Measurements from ENCODE around the gene MEGF8. TPM values are rescaled to one million over a fixed set of nuclear protein-coding genes. Genes with fewer than 3 reads are reported as not detected.

The MEGF8 gene
- total and polyA plus RNA-seq, 2 of the 13 experiments (the other 11 are each of a cell fraction or from before 2014, with no cell fraction given): 4.0 to 8.8 TPM

DNA sequence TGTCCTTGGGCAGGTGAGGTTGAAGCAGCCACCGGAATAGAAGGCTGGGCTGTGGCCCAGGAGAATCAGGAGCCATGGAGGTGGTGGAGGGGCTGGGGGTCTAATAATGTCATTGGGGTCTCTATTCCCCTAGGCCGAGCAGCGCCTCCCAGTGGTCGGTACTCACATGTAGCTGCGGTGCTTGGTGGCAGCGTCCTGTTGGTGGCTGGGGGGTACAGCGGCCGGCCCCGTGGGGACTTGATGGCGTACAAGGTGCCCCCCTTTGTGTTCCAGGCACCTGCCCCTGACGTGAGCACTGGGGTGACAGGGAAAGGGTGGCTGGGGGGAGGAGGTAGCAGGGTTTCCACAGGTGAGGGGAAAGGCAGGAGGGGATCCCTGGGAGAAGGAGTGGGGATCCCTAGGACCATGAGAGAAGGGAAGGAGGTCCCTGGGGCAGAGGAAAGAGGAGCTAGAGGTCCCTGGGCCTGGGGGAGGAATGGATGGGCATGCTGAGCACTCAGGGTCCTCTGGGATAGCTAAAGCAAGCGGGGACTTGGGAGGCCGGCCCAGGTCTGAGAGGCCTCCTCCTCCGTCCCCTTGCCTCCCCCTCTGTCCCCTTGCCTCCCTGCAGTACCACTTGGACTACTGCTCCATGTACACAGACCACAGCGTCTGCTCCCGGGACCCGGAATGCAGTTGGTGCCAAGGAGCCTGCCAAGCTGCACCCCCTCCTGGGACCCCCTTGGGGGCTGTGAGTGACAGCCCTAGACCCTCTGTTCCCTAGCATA is 18.1 kb downstream of the MEGF8 start:
- Histone ChIP-seq H2AFZ (ENCODE audit: low read length) (no peak overlapping the region), H3K9ac (ENCODE audit: insufficient read depth, low read depth, low read length) (no peak overlapping the region), H3K27me3 (ENCODE audit: control insufficient read depth in 1 of 2, insufficient read depth in 2 of 2, low read length in 2 of 2) (no peaks in the 10 kb centered on the region), H3K4me1 (ENCODE audit: insufficient read depth, low read length) (no peaks in the 10 kb centered on the region), H3K36me3 (replicated peaks in 1 of 2; ENCODE audit: control insufficient read depth in 1 of 2, insufficient read depth in 2 of 2, low read length in 2 of 2) (peaks cover 6 to 7% of the 10 kb centered on the region in 2 experiments; a peak in 2 of 5 replicates), H3K79me2 (ENCODE audit: insufficient read depth, low read length) (no peaks in the 10 kb centered on the region), H4K20me1 (ENCODE audit: insufficient read depth, low read length) (no peaks in the 10 kb centered on the region), H3K9me3 (ENCODE audit: low read length) (no peaks in the 10 kb centered on the region), H3K4me3 (replicated peaks in 1 of 3; ENCODE audit: insufficient read depth in 1 of 3, low read depth in 2 of 3, low read length in 3 of 3) (no peak overlapping the region), H3K27ac (ENCODE audit: extremely low read length, insufficient read depth, low read length) (no peak overlapping the region), H3K4me2 (ENCODE audit: low read depth, low read length) (no peak overlapping the region)
- TF ChIP-seq SRY (CRISPR knock-in tag; IDR thresholded peaks at IDR 0.05) (no peak), RBFOX2 (IDR thresholded peaks at IDR 0.05; ENCODE audit: low read depth, low read length) (no peak), ADNP (CRISPR knock-in tag; IDR thresholded peaks at IDR 0.05) (no peak), NR2F1 (CRISPR knock-in tag; IDR thresholded peaks at IDR 0.05) (no peak), JUNB (CRISPR knock-in tag; IDR thresholded peaks at IDR 0.05; ENCODE audit: borderline replicate concordance) (no peak), ZNF570 (CRISPR knock-in tag; IDR thresholded peaks at IDR 0.05; ENCODE audit: borderline replicate concordance) (no peak)
- TF ChIP-seq, protein P1, sequence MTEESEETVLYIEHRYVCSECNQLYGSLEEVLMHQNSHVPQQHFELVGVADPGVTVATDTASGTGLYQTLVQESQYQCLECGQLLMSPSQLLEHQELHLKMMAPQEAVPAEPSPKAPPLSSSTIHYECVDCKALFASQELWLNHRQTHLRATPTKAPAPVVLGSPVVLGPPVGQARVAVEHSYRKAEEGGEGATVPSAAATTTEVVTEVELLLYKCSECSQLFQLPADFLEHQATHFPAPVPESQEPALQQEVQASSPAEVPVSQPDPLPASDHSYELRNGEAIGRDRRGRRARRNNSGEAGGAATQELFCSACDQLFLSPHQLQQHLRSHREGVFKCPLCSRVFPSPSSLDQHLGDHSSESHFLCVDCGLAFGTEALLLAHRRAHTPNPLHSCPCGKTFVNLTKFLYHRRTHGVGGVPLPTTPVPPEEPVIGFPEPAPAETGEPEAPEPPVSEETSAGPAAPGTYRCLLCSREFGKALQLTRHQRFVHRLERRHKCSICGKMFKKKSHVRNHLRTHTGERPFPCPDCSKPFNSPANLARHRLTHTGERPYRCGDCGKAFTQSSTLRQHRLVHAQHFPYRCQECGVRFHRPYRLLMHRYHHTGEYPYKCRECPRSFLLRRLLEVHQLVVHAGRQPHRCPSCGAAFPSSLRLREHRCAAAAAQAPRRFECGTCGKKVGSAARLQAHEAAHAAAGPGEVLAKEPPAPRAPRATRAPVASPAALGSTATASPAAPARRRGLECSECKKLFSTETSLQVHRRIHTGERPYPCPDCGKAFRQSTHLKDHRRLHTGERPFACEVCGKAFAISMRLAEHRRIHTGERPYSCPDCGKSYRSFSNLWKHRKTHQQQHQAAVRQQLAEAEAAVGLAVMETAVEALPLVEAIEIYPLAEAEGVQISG (CRISPR knock-in tag; IDR thresholded peaks at IDR 0.05): no peak
- TF ChIP-seq, protein P2, sequence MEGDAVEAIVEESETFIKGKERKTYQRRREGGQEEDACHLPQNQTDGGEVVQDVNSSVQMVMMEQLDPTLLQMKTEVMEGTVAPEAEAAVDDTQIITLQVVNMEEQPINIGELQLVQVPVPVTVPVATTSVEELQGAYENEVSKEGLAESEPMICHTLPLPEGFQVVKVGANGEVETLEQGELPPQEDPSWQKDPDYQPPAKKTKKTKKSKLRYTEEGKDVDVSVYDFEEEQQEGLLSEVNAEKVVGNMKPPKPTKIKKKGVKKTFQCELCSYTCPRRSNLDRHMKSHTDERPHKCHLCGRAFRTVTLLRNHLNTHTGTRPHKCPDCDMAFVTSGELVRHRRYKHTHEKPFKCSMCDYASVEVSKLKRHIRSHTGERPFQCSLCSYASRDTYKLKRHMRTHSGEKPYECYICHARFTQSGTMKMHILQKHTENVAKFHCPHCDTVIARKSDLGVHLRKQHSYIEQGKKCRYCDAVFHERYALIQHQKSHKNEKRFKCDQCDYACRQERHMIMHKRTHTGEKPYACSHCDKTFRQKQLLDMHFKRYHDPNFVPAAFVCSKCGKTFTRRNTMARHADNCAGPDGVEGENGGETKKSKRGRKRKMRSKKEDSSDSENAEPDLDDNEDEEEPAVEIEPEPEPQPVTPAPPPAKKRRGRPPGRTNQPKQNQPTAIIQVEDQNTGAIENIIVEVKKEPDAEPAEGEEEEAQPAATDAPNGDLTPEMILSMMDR (CRISPR knock-in tag; IDR thresholded peaks at IDR 0.05): peak; percentile 26; the same call in 1 of the 2 replicates
- TF ChIP-seq, protein P3, sequence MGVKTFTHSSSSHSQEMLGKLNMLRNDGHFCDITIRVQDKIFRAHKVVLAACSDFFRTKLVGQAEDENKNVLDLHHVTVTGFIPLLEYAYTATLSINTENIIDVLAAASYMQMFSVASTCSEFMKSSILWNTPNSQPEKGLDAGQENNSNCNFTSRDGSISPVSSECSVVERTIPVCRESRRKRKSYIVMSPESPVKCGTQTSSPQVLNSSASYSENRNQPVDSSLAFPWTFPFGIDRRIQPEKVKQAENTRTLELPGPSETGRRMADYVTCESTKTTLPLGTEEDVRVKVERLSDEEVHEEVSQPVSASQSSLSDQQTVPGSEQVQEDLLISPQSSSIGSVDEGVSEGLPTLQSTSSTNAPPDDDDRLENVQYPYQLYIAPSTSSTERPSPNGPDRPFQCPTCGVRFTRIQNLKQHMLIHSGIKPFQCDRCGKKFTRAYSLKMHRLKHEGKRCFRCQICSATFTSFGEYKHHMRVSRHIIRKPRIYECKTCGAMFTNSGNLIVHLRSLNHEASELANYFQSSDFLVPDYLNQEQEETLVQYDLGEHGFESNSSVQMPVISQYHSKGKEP (CRISPR knock-in tag; IDR thresholded peaks at IDR 0.05): no peak
- TF ChIP-seq, protein P4, sequence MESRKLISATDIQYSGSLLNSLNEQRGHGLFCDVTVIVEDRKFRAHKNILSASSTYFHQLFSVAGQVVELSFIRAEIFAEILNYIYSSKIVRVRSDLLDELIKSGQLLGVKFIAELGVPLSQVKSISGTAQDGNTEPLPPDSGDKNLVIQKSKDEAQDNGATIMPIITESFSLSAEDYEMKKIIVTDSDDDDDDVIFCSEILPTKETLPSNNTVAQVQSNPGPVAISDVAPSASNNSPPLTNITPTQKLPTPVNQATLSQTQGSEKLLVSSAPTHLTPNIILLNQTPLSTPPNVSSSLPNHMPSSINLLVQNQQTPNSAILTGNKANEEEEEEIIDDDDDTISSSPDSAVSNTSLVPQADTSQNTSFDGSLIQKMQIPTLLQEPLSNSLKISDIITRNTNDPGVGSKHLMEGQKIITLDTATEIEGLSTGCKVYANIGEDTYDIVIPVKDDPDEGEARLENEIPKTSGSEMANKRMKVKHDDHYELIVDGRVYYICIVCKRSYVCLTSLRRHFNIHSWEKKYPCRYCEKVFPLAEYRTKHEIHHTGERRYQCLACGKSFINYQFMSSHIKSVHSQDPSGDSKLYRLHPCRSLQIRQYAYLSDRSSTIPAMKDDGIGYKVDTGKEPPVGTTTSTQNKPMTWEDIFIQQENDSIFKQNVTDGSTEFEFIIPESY (CRISPR knock-in tag; IDR thresholded peaks at IDR 0.05): peak; percentile 47
- TF ChIP-seq, protein P5, sequence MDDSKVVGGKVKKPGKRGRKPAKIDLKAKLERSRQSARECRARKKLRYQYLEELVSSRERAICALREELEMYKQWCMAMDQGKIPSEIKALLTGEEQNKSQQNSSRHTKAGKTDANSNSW (CRISPR knock-in tag; IDR thresholded peaks at IDR 0.05; ENCODE audit: borderline replicate concordance): no peak
- 93% methylated on average over 11 of the region's 17 CpGs for WGBS (ENCODE audit: low lambda C conversion rate)
- intact Hi-C loops (cut with micrococcal nuclease; ENCODE audit: unreplicated experiment): no loop called here
- no TSS peak for BruUV-seq (replicated peaks)
- ChIA-PET POLR2A (no interaction called here), CTCF (ENCODE audit: low intra/inter-chr PET ratio, low total read pairs) (no interaction called here)
- no peak for FAIRE-seq
- in situ Hi-C loops (cut with HindIII; ENCODE audit: extremely low pct_ligation_motif_present, low pct_unique_long_range_greater_than_20kb): no loop called here
- ATAC-seq: peak; percentile 56
- no peak for DNase-seq (ENCODE audit: low spot score)
